Prostate gland (tissue), 2 donors: Measurements from ENCODE around the gene RAB4B.
"Not testable (repeated sequence)": the region's sequence is repeated elsewhere in the genome, so short reads cannot be mapped to it uniquely, and the experiment has no call there.

ENCODE experiments used
- POLR2A ChIP-seq: fragments of 450-650 bp; IDR thresholded peaks from one replicate; pipeline ENCODE4 v1.6.1; 2016; ENCODE audit warnings: antibody characterized with exemption, mild to moderate bottlenecking
- POLR2AphosphoS5 ChIP-seq: sonication (generic); formaldehyde crosslinking; IDR thresholded peaks from one replicate; pipeline ENCODE4 v1.6.1; 2017; ENCODE audit warnings: antibody characterized with exemption
- TF ChIP-seq, protein P1 (sequence below), 4 experiments: fragments of 200-600 bp in 2 of 4; fragments of 450-650 bp in 2 of 4; sonication (generic) in 2 of 4; IDR thresholded peaks; 1 replicate in 3 of 4; 2 replicates in 1 of 4; pipeline ENCODE4 v1.5.1; 2016 to 2019; ENCODE audit warnings: antibody characterized with exemption in 4 of 4, mild to moderate bottlenecking in 2 of 4, moderate library complexity in 2 of 4

GRCh38 chr19:40842997-40843652 is 65.1 kb downstream of the RAB4B start:
- TF ChIP-seq, protein P1, sequence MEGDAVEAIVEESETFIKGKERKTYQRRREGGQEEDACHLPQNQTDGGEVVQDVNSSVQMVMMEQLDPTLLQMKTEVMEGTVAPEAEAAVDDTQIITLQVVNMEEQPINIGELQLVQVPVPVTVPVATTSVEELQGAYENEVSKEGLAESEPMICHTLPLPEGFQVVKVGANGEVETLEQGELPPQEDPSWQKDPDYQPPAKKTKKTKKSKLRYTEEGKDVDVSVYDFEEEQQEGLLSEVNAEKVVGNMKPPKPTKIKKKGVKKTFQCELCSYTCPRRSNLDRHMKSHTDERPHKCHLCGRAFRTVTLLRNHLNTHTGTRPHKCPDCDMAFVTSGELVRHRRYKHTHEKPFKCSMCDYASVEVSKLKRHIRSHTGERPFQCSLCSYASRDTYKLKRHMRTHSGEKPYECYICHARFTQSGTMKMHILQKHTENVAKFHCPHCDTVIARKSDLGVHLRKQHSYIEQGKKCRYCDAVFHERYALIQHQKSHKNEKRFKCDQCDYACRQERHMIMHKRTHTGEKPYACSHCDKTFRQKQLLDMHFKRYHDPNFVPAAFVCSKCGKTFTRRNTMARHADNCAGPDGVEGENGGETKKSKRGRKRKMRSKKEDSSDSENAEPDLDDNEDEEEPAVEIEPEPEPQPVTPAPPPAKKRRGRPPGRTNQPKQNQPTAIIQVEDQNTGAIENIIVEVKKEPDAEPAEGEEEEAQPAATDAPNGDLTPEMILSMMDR (IDR thresholded peaks at IDR 0.05) = not testable (repeated sequence)
- TF ChIP-seq POLR2AphosphoS5, POLR2A: not testable (repeated sequence)
